HK-2 (cell line): ENCODE results near the gene PEA15.

Experiments
- DNase-seq: peaks from one replicate; pipeline ENCODE4 v3.0.0-alpha.2; 2018; ENCODE audit not compliant: unreplicated experiment

The PEA15 gene

DNA sequence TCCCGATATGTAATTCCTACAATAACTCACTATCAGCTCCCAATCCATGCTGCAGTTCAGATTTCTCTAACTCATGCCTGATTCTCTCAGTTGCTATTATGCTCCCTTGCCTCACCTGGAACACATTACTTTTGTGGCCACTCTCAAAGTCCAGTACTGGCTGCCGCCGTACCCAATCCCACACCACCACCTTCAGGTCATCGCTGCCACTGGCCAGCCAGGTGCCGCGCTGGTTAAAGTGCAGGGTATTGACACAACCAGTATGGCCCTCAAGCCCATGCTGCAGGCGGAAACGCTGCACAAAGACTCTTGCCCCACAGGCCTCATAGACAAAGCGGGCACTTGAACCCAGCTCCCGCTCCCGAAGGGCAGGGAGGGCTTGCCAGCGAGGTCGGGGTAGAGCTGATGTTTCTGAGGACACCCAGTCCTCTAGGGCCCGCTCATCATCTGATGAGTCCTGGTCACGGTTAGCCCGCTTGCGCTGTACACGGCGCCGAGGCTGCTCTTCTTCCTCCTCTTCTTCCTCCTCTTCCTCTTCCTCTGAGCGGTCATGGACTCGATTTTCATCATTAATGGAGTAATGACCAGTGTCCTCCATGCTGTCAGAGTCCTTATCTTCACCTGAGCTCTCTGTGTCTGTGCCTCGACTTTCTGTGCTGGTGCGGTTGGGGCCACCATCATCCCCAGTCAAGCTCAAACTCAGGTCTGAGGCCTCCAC is 34.6 kb downstream of the PEA15 start:
- DNase-seq, result no peak

DNA sequence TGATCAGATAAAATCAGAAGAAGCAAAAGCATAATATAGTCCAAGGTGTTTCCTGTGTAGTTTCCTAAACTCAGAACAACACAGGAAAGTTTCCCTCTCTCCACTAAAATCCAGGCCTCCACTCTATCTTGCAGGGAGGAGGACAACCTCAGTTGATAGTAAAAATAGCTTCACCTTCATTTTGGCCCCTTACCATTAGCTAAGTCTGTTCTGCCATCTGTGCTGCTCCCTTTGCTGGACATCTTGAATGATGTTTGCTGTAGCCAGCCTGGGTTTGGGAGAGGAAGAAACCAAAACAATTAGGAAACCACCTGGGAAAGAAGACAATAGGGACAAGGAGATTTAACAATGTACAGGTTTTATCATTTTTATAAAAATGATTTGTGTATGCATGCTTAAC is 38.6 kb downstream of the PEA15 start:
- DNase-seq, result no peak

DNA sequence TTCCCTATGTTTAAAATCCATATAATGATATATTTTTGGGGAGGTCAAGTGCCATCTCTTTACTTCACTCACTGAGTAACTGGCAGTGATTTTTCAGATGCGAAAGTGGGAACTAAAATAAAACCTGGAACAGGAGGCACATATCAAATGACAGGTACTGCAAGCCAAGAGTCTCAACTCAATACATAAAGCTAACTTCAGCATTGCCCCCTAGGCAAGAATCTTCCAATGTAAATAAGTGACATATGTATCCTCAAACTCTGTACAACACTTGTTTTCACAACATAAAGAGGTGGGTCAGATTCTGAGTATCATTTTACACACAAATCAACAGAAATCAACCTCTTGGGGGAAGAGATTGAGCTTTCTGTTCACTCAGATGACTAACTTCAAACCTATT is 39.0 kb downstream of the PEA15 start:
- no peak for DNase-seq

DNA sequence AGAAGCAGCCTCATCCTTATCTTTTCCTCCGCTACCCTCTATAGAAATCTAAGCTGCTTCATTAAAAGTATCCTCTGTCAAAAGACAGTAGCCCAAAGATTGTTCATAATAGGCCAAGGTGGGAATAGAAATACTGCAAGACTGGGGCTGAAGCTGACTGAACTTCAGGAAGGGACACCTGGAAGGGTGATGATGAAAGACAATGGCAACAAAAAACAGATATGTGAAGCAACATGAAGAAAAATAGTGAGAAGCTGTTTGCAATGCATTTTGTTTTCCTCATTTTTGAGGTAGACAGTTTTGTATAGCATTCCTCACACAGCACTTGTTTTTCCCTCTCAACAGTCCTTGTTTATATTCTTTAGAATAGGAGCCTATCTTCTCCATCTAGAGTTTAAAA is 40.2 kb downstream of the PEA15 start:
- no peak for DNase-seq

GRCh38 chr1:160247053-160247452 is 41.9 kb downstream of the PEA15 start:
- DNase-seq, result no peak

DNA sequence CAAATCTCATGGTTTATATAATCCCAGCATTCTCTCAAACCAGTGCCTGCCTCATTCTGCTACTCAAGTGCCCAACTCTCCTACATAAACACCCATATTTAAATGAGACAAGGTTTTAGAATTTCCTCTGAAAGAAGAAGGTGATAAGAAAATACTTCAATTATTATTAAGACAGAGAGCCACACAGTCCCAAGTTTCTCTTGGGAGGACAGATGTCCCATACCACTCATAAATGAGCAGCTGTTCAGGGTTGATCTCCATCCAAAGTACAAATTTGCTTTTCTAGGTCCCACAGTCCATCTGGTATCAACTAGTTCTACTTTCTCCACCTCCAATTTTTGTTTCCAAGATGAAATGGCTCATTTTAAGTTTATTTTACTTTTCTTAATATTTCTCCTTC is 45.8 kb downstream of the PEA15 start:
- no peak for DNase-seq

GRCh38 chr1:160251687-160252526 is 46.7 kb downstream of the PEA15 start:
- DNase-seq, result peak; percentile 33

- no peak for DNase-seq
Observed at GRCh38 chr1:160255781-160256300, 50.7 kb downstream of the PEA15 start.

- DNase-seq, result no peak
Observed at GRCh38 chr1:160256396-160257046, 51.3 kb downstream of the PEA15 start.

GRCh38 chr1:160257411-160258015 is 52.3 kb downstream of the PEA15 start:
- DNase-seq, result no peak

DNA sequence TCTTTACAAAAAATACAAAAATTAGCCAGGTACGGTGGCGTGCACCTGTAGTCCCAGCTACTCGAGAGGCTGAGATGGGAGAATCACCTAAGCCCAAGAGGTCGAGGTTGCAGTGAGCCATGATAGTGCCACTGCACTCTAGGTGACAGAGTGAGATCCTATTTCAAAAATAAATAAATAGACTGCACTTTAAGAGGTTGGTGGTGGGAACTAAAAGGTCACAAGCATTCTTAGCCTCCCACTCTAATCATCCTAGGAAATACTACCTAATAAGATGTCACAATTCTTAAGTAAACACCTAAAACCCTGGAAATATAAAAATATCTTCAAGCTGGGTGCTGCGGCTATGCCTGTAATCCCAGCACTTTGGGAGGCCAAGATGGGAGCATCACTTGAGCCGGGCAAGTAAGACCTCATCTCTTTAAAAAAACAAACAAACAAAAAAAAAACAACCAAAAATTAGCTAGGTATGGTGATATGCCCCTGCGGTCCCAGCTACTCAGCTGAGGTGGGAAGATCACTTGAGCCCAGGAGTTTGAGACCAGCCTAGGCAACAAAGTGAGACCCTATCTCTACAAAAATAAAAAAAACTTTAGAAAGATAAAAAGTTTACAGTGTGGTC is 53.1 kb downstream of the PEA15 start:
- DNase-seq, result no peak

DNA sequence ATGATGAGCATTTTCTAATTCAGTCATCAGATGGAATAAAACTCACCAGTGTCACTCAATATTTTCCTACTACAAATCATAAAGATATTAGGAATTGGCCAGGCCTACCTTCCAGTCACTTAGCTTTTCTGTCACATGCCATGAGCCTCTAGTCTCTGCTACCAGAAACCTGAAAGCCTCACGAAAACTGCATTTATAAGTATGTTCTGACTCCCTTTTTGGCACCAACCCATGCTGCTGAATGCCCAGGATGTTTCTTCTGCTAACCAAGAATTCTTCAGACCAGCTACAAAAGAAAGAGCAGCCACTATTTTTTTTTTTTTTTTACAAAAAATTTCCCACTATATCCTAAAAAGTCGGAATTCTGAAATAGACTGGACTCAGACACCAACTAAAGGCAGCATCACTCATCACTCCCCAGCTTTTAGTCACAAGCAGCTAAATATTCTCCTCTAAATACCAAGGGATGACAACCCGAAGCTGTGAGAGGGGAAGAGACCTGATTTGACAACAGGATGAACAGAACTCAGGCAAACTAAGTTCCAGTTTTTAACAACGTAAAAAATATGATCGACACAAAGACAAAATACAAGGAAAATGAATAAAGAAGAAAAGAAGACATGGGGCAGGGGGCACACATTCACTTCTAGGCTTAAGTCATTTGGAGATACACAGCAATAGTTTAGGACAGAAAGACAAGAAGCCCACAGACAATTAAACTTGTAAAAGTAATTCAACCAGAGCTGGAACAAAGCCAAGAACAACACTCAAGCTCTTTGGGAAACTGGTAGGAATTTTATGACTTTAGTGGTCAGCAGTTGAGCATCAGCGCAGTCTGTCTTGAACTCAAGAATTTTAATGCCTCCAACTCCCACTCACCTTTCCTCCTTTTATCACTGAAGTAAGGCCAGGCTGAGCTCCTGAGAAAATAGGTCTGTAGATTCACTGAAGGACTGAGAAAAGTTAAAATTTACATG is 55.5 kb downstream of the PEA15 start:
- DNase-seq, result peak; percentile 8

GRCh38 chr1:160261556-160261892 is 56.3 kb downstream of the PEA15 start:
- DNase-seq, result peak; percentile 51

DNA sequence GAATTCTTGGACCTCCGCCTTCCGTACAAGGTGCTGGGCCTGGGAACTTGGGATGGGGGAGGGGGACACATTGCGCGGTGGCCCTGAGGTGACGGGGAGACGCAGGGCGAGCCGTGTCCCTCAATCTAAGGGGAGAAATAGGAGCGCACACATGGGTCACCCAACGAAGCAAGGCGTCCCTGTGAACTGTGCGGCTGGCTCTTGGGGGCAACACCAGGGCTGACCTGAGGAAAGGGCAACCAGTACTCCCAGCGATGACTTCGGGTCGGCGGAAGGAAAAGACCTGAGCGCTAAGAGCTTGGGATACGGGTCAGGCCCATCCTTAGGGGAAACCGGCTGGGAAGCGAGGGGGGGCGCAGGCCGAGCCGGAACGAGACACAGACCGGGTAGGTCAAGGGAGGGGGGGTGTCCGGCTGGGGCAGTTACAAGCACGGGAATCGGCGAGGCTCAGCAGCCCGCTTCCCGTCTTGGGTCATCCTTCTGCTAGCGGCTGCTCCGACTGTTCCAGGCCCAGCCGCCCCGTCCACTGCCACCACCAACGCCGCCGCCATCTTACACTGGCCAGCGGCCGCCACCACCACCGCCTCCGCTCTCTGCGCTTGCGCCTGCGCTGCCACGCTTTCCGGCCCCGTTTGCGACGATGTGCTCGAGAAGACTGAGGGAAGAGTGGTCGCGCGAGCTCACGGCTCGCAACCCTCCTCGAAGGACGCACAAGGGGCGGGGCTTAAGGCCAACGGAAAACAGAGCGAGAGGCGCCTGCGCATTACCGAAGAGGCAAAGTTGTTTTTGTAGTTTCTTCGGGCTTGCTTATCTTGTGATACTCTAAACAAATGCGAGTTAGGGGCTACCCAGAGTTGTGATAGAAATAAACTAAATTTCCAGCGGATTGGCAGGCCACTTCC is 57.0 kb downstream of the PEA15 start, which contains the start of gene DCAF8:
DCAF8 (minus strand) TSS at position 657 of the 902 bp plus-strand sequence. CDS start 18,541 bp downstream, outside the sequence.
- DNase-seq, result peak; percentile 97

DNA sequence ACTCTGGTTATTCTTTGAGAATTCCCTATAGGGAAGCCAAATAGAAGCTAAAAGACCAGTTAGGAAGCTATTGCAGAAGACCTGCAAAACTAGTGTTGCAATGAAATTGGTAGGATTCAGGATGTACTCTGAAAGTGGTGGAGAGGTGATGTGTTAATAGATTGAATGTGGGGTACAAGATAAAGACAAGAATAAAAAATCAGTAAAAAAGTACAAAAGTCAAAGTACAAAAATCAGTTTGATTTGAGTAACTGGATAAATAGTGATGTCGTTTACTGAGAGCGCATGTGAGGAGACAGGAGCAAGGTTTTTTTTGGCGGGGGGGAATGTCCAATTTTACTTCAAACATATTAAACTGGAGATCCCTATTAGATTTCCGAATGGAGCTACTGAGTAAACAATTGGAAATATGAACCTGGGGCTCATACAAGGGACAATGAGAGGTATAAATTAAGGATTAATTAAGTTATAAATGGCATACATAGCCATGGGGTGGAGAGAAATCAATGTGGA is 59.7 kb downstream of the PEA15 start:
- DNase-seq, result no peak
